Left kidney (tissue), 2 donors: Measurements from ENCODE around the gene MAPKAPK3. TPM values are rescaled to one million over a fixed set of nuclear protein-coding genes. Genes with fewer than 3 reads are reported as not detected.
"Not testable (repeated sequence)": the region's sequence is repeated elsewhere in the genome, so short reads cannot be mapped to it uniquely, and the experiment has no call there.

Source experiments
- DNase-seq: peaks from one replicate; pipeline ENCODE4 v3.0.0-alpha.2; 2013
- polyA plus RNA-seq: library from polyadenylated mRNA; unstranded; fragments of 120-200 nt; gene quantifications from one replicate; pipeline ENCODE4 v1.2.1, GENCODE V29; 2013; ENCODE audit not compliant: insufficient read length

The MAPKAPK3 gene
- polyA plus RNA-seq, 1 donor: 49.1 TPM

DNA sequence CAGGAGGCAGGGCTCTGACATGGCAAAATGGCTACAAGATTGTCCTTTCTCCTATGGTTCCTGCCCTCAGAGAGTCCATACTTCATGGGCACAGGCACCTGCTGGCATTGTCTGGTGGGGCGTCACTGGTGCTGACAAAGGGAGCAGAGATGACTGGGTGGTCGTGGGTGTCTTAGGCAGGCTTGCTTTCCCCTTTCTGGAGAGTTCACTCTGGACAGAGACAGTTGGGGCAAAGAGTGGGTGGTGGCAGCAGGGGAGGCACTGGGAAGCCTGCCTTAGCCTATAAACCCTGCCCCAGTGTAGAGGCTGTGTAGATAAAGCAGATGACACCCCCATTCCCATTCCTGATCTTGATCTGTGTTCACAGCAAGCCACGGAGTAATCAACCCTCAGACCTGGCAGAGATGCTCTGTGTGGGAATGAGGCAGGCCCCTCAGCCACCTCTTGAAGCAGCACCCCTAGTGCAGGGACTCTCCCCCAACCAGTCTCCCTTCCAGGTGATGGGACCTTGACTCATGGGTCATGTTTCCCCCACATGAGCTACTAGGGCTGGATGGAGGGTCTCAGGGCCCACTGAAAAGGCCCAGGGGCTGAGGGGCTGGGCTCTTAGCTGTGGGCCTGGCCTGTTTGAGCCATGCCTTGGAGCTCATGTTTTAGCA lies 37.1 kb downstream of the MAPKAPK3 start:
- no peak for DNase-seq

DNA sequence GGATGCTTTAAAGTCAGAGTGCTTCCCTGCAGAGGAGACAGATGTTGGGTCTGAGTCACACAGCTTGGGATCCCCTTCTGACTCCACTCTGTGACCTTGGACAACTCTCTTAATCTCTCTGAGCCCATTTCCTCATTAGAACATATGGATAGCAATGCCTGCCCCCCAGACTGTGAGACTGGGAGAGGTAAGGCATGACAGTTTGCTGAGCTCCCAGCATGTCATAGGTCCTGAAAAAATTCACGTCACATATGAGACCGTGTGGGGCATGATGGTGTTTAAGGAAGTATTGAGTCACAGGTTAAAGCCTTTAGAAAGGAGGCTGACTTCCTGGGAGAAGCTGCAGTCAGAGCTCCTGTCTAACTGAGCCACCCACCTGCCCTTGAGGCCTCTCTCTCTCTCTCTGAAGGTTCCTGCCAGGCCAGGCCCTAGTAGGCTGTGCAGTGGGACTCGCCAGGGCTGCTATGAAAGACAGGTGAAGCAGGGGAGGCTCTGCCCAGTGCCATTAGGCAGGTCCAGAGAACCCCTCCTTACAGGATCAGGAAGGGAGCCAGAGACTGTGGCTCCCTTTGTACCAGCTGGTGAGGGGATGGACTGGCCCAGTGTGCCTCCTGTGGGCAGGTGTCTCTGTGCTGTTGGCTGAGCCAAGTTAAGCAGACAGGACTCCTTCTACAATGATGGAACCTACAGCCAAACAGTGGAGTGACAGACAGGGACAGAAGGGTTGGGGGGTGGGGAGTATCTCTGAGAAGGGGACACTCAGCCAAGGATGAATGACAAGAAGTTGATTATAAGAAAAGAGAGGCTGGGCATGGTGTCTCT lies 38.3 kb downstream of the MAPKAPK3 start:
- no peak for DNase-seq

DNA sequence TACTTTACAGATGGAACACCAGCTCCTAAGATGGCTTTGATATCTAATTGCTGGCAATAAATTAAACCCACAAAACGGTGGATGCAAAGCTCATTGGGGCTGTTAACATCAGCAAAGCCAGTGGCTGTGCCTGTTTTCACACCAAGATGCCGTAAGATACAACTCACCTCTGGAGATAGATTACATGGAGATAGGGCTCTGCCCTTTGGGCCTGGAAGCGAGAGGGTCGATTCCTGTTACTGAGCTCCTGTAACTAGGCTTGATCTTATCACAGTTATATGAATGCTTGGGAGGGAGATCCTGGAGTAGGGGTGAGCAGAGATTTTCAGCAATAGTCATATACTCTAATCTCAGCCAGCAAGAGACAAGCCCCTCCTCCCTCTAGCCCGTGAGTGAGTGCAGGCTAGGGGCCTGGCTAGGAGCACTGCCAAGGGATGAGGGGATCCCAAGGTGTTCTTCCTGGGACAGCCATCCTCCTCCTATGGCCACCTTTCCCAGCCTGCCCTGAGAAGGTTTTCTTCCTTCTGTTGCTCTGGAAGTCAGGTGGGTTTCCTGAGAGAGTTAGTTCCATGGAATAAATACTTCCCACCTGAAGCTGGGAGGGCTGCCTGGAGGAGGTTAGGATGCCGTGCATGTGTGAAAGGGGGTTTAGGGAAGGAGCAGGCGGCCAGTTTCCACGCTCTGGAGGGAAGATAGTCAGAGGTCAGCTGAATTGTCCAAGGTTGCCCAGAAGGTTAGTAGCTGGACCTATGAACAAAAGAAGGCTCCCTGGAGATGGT lies 39.7 kb downstream of the MAPKAPK3 start:
- no peak for DNase-seq

DNA sequence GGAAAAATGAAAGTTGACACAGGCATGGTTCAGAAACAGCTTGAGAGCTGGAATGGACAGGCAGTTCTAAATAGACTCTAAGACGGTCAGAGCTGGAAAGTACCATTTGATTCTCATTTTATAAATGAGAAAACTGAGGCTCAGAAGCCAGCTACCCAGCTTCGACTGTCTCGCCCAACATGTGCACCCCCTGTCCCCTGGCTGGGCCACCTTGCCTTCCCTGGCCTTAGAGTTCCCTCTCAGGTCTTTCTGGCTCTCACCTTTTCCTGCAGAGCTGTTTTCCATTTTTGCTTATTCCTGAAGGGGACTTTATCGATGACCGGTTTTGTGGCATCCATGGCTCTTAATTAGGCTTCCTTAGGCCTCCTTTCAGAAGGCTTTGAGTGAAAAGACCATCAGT lies 40.5 kb downstream of the MAPKAPK3 start:
- no peak for DNase-seq

DNA sequence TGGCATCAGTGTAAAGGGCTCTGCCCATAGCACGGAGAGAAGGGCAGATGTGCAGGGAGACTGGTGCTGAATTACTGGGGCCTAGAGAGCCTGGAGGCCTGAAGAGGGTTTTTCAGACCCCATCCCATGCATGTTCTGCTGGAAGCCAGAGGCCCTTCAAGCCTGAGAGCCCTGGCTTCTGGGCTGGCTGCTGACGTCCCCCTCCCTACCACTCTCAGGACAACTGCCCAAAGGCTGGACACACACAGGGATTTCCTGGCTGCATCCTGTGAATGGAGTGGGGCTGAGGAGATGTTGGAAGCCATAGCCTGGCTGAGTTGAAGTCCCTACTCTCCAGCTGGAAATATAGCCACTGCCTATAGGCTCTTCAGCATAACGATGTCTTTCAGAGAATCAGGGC lies 40.9 kb downstream of the MAPKAPK3 start:
- DNase-seq: no peak

DNA sequence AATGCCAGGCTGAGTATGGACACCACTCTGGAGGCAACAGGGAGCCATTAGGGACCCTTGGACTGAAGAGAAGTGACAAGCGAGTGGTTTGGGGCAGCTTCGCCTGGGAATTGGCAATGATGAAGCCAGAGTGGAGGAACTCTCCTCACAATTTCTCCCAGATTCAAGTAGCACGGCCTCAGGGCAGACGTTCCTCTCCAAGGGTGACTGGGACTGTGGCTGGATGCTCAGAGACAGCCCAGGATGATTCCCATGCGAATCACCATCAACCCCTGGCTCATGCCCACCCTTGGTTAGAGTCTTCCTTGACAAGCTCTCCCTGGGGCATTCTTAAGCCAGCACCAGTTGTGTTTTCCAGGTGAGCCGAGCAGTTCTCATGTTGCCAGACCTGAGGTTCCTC lies 41.5 kb downstream of the MAPKAPK3 start:
- DNase-seq: no peak

DNA sequence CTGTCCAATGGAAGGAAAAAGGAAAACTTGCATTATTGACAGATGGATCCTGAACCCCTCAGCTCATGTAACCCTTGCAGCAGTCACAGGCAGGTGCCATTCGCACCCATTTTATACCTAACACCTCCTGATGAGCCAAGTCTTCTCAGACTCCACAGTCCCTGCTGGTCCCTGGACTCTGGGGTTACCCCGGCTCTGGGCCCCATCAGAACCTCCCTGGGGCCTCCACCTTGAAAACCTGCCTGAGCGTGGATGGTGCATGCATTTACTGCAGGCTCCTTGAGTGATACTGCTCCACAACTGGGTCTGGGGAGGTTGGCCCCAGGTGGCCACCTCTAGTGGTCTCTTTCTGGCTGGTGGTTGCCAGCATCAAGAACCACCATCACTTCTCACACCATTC lies 41.9 kb downstream of the MAPKAPK3 start:
- no peak for DNase-seq

DNA sequence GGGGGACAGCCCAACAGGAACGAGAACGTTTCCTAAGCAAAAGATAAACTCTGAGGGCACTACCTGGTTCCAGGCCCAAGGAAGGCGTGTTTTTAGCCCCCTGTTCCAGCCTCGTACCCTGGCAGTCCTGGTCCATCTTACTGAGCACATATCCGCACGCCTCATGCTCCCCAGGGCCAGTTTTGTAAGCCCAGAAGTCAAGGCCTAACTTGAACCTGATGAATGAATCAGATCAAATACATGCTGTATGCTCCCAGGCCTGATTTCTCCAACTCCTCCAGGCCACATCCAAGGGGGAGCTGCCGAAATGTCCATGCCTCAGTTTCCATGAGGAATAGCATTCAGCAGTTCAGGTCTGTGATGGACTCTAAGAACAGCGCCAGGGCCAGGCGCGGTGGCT lies 43.4 kb downstream of the MAPKAPK3 start:
- no peak for DNase-seq

DNA sequence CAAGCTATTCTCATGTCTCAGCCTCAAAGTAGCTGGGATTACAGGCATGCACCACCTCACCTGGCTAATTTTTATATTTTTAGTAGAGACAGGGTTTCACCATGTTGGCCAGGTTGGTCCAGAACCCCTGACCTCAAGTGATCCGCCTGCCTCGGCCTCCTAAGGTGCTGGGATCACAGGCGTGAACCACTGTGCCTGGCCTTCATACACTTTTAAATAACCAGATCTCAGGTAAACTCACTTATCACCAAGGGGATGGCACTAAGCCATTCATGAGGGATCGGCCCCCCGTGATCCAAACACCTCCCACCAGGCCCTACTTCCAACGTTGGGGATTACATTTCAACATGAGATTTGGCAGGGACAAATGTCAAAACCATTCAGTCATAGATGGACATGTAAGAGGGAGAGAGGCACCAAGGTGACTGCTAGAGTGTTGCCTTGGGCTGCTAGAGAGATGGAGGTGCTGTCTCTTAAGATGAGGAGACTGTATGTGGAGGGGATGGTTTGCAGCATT lies 44.4 kb downstream of the MAPKAPK3 start:
- no peak for DNase-seq

DNA sequence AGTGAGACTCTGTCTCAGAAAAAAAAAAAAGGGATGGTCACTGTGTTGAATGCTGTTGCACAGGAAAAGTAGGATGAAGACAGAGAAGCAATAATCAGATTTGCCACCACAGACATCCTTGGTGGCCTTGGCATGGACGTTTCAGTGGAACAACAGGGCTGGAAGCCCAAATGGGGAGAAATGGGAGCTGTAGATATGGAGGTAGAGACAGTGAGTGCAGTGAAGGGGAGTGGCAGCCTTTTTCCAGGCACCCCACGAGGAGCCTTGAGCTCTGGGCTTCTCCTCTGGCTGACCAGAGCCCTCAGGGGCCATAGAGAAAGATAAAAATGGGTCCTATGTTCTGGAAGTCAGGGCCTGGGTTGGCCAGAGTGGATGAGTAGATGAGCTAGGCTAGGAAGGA lies 45.5 kb downstream of the MAPKAPK3 start:
- no peak for DNase-seq

DNA sequence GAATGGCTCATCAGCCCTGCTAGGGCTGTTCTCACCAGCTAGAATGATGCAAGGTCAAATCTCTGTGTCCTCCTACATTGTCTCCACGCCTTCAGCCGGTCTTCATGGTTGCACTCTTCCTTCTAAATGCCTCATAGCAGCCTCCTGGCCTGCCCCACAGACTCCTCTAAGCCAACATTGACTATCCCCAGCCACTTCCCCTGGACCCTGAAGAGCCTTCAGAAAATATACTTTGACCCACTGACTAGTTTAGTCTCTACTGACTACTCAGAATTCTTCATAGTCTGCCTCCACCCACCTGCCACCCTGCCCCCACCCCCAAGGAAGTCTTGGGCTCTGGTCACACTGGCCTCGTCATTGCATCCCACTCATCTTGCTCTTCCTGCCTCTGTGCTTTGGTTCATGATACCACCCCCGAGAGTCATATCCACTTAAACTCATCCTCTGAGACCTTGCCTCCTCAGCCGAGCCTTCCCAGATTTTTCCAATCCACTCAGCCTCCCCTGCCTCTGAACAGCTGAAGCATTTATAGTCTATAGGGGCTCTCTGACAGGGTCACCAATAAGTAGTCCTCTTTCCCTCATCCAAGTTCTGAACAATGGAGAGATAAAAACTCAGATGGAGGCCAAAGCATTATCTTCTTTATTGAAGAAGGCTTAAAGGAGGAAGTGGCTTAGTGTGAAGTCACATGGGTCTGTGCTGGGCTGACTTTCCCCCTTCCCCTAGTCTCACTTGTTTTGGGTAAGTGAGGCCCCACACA lies 48.3 kb downstream of the MAPKAPK3 start:
- DNase-seq: no peak

DNA sequence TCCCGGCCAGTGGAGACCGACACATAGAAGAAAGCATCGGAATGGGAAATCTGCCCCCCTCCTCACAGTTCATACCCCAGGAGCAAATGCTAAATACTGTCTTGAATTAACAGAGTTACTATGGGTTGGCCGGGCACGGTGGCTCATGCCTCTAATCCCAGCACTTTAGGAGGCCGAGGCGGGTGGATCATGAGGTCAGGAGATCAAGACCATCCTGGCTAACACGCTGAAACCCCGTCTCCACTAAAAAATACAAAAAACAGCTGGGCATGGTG lies 48.8 kb downstream of the MAPKAPK3 start:
- DNase-seq: not testable (repeated sequence)

DNA sequence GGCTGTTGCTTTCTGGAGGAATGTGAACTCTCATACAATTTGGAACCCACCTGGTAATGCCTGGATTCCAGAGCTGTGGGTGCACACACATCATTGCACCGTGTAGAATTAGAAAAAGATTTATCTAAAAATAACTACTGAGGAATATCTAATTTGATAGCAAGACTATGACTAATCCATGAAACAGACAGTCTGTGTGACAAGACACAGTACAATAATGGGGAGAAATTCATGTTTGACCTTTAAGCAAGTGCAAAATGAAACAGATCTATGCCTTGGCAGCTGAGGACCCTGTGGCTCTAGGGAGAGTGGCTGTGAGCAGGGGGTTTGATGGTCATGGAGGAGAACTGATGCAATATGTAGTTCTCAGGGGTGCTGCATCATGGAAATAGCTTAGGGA lies 49.9 kb downstream of the MAPKAPK3 start:
- no peak for DNase-seq

DNA sequence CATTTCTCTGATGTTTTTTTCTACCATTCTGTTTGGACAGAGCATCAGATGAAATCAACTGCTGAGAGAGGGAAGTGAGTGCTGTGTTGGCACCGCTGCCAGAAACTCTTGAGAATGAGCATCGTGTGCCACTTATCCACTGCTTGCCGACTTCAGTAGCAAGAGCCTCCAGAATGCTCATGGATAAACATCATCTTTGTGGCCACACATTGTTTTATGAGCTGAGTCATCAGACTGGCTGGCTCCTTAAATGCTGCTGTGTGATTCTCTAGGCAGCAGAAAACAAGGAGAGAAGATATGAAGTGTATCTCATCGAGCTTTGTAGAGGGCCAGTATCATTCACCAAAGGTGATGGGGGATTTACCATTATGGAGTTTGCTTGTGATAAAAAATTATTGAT lies 54.4 kb downstream of the MAPKAPK3 start:
- DNase-seq: no peak

DNA sequence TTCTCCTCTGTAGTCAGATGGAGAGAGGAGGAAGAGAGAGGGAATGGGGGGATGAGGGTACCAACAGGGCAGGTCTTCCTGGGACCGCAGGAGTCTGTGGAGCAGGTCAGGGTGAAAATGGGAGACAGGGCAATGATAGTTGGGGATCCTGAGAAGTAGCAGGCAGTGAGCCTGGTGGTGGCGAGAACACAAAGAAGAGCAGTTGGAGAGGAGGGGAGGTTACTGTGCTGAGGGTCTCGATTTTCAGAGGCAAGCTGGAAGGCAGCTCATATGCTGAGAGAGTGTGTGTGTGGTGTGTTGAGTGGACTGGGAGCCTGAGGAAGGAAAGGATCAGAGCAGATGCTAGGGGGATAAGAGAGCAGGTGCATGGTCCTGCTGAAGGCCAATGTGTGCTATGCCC lies 55.7 kb downstream of the MAPKAPK3 start:
- no peak for DNase-seq

DNA sequence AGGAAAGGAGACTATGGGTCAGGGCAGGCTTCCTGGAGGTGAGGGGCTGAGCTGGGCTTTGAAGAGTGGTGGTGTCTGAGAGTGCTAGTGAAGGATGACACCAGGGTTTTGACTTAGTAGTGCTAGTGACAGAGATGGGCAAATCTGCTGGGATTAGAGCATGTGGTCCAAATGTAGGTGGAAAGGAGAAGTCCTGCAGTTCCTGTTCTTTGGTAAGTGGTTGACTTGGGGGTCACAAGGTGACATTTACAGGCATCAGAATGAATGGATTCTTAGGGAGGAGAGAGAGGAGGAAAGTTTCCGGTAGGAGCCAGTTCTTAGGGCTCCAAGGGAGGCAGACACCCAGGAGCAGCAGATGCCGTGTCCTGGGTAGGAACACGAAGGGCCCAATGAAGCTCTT lies 57.0 kb downstream of the MAPKAPK3 start:
- DNase-seq: no peak

DNA sequence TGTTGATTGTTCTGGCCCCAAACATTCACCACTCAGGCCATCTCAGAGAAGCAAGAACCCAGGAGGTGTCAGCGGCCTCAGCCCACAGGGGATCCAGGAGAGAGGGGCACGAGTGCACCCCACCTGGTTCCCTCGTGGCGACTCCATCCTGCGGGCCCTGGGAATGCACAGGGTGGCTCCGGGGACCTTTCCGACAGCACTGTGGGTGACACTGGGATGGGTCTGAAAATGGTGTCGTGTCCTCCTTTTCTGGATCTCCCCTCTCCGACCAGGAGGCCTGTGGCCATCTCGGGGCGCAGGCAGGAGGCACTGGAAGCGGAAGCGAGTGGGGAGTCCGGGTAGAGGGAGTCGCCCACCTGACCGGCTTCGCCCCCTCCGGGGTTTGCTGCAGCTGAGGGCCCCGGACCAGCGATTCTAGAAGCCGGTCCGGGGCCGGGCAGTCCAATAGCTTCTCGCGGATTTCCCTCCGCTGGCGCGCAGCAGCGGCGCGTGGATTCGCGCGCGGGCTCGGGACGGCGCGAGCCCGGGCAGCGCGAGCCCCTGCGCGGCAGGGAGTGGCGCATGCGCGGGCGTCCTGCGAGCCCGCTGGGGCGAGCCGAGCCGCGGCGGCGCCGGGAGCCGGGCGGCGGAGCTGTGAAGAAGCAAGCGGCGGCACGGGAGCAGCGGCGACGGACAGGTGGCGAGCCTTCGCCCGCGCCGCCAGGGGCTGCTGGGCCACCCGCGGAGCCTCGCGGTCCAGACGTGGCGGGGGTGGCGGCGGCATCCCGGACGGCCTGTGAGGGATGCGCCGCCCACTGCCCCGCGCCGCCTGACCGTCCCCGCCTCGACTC lies 57.6 kb downstream of the MAPKAPK3 start, which contains the start of gene DOCK3:
DOCK3 (plus strand) TSS at position 579 of the 830 bp plus-strand sequence. CDS start 337 bp downstream, outside the sequence.
- peak; percentile 57 for DNase-seq

DNA sequence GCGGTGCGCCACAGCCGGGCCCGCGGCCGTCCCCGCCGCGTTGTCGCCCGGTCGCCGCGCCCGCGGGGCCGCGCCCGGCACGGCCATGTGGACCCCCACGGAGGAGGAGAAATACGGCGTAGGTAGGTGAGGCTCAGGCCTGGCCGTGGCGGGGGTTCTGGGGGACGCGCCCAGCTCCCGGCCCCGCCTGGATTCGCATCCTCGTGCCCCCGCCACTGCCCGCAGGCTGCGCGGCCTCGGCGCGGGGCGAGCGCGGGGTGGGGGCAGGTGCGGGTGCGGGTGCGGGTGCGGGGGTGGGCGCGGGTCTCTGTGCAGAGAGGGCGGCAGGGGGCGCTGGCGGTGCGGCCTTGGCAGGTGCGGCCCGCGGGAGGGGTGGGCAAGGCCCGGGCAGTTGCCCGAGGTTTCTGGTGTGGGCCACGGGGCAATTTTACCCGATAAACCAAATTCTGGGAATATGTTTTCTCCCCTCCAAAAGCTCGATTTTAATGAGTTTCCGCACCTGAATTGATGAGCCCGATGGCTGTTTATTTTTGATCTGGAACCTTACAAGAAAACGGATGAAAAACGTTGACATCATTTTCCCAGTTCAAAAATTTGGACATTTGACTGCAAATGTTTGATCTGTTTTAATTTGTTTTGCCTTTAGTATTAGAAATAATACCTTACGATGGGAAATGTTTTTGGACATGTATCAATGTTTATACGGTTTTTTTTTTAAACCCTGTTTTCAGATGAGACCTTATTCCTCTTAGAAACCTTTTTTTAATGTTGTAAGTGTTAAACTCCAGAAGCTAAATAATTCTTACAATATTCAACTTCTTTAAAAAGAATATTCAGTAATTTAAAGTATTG lies 58.5 kb downstream of the MAPKAPK3 start:
- no peak for DNase-seq

DNA sequence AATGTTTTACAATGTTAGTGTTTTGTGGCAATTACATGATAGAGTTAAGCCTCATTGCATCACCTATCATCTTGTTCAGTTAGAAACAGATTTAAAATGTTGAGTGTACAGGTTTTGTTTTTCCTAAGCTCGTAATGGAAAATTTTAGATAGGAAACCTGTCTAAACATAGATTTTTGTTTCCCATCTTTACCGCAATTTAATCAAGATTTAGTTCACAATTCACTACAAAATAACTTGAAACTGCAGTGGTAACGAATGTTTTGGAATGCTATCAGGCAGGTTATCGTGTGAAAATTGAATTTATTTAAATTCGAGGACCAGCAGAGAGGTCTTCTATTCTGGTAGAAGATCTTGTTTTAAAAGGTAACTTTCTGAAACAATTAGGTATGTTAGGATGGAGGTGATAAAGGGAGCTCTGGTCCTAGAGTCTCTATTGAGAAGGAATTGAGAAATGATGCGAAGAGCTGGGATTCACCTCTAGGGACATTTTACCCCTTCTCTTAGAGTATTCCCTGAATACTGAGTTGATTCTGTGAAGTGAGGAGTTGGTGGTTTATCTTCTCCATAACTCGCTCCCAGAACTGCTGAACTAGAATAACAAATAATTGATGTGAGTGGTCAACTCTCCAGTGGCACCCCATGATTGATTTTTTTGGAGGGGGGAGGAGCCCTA lies 59.2 kb downstream of the MAPKAPK3 start:
- DNase-seq: no peak
